OCI-LY3 (cell line): ENCODE results near the gene SBSN.

Source experiments
- EZH2phosphoT487 ChIP-seq: fragments of 200-600 bp; shearing (Covaris generic); IDR thresholded peaks from 2 replicates; pipeline ENCODE4 v1.6.1; 2018; ENCODE audit warnings: antibody characterized with exemption, mixed run types, low read depth
- TF ChIP-seq, protein P1 (sequence below): fragments of 200-600, 300-600 bp; sonication (generic); IDR thresholded peaks from 2 replicates; pipeline ENCODE4 v1.5.1; 2014; ENCODE audit warnings: antibody characterized with exemption, low read length, low read depth

DNA sequence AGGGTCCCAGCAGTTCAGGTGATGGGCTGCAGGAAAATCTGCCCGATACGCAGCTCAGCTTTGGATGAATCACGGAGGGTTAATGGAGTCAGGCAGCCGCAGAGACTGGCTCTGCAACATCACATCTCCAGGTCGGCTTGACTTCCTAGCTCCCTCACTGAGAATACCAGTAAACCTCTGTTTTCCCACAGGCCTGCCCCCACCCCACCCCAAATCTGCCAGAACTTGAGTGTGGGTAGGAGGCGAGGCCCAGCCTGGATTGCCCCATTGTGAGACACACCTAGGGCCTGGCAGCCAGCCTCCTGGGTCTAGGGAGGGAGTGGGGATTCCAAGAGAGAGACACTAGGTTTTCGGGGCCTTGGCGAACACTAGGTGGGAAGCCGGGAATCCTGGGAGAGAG, 34.1 kb downstream of the SBSN start:
- TF ChIP-seq, protein P1, sequence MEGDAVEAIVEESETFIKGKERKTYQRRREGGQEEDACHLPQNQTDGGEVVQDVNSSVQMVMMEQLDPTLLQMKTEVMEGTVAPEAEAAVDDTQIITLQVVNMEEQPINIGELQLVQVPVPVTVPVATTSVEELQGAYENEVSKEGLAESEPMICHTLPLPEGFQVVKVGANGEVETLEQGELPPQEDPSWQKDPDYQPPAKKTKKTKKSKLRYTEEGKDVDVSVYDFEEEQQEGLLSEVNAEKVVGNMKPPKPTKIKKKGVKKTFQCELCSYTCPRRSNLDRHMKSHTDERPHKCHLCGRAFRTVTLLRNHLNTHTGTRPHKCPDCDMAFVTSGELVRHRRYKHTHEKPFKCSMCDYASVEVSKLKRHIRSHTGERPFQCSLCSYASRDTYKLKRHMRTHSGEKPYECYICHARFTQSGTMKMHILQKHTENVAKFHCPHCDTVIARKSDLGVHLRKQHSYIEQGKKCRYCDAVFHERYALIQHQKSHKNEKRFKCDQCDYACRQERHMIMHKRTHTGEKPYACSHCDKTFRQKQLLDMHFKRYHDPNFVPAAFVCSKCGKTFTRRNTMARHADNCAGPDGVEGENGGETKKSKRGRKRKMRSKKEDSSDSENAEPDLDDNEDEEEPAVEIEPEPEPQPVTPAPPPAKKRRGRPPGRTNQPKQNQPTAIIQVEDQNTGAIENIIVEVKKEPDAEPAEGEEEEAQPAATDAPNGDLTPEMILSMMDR = no peak
- TF ChIP-seq EZH2phosphoT487 = no peak
